MM.1S (cell line): ENCODE measurements around the gene CREBZF.

Experiments used
- DNase-seq: peaks from one replicate; pipeline ENCODE4 v3.0.0-alpha.2; 2015
- H2AFZ ChIP-seq: fragments of 300-600 bp; sonication (generic); 2 replicates; pipeline ENCODE4 v1.6.0; 2016; ENCODE audit warnings: antibody characterized with exemption, low read length
- H3F3A ChIP-seq: fragments of 300-600 bp; sonication (generic); 2 replicates; pipeline ENCODE4 v1.6.1; 2016; ENCODE audit warnings: mild to moderate bottlenecking, antibody characterized with exemption, low read length, moderate library complexity, mixed read lengths; ENCODE audit not compliant: insufficient read depth
- H3K27ac ChIP-seq: fragments of 300-600 bp; sonication (generic); 2 replicates; pipeline ENCODE4 v1.5.1; 2016; ENCODE audit warnings: mild to moderate bottlenecking, low read length
- H3K27me3 ChIP-seq: fragments of 300-600 bp; sonication (generic); replicated peaks from 2 replicates; pipeline ENCODE4 v1.6.0; 2016; ENCODE audit warnings: low read length; ENCODE audit not compliant: insufficient read depth
- H3K36me3 ChIP-seq: fragments of 300-600 bp; sonication (generic); replicated peaks from 2 replicates; pipeline ENCODE4 v1.6.1; 2016; ENCODE audit warnings: mild to moderate bottlenecking, low read length, mixed read lengths; ENCODE audit not compliant: insufficient read depth
- H3K4me1 ChIP-seq: fragments of 300-600 bp; sonication (generic); 2 replicates; pipeline ENCODE4 v1.6.1; 2016; ENCODE audit warnings: low read length, mixed read lengths
- H3K4me2 ChIP-seq: fragments of 300-600 bp; sonication (generic); 2 replicates; pipeline ENCODE4 v1.6.0; 2016; ENCODE audit warnings: low read depth, low read length
- H3K4me3 ChIP-seq: fragments of 300-600 bp; sonication (generic); 2 replicates; pipeline ENCODE4 v1.5.1; 2016; ENCODE audit warnings: low read length, mixed read lengths
- H3K79me2 ChIP-seq: fragments of 300-600 bp; sonication (generic); 2 replicates; pipeline ENCODE4 v1.6.1; 2016; ENCODE audit warnings: mixed run types, low read length, mixed read lengths
- H3K9ac ChIP-seq: fragments of 300-600 bp; sonication (generic); 2 replicates; pipeline ENCODE4 v1.6.1; 2016; ENCODE audit warnings: low read length, mixed read lengths
- H3K9me2 ChIP-seq: fragments of 300-600 bp; sonication (generic); replicated peaks from 2 replicates; pipeline ENCODE4 v1.6.1; 2016; ENCODE audit warnings: mild to moderate bottlenecking, low read length, mixed read lengths; ENCODE audit not compliant: insufficient read depth
- H3K9me3 ChIP-seq: fragments of 300-600 bp; sonication (generic); replicated peaks from 2 replicates; pipeline ENCODE4 v1.6.1; 2016; ENCODE audit warnings: mild to moderate bottlenecking, low read length, mixed read lengths; ENCODE audit not compliant: insufficient read depth
- H4K20me1 ChIP-seq: fragments of 300-600 bp; sonication (generic); 2 replicates; pipeline ENCODE4 v1.6.1; 2016; ENCODE audit warnings: mild to moderate bottlenecking, low read length, moderate library complexity, mixed read lengths; ENCODE audit not compliant: insufficient read depth
- EZH2 ChIP-seq: fragments of 300-600 bp; sonication (generic); optimal IDR thresholded peaks from 2 replicates; pipeline ENCODE3; 2017; ENCODE audit warnings: low read depth, mild to moderate bottlenecking, antibody characterized with exemption, low read length, mixed read lengths
- EZH2phosphoT487 ChIP-seq: fragments of 300-600 bp; sonication (generic); IDR thresholded peaks from 2 replicates; pipeline ENCODE4 v1.6.1; 2018; ENCODE audit warnings: antibody characterized with exemption, low read length
- TF ChIP-seq, protein P1 (sequence below): fragments of 300-600 bp; sonication (generic); IDR thresholded peaks from 2 replicates; pipeline ENCODE4 v1.5.1; 2016; ENCODE audit warnings: antibody characterized with exemption, low read length, mixed read lengths

The CREBZF gene

DNA sequence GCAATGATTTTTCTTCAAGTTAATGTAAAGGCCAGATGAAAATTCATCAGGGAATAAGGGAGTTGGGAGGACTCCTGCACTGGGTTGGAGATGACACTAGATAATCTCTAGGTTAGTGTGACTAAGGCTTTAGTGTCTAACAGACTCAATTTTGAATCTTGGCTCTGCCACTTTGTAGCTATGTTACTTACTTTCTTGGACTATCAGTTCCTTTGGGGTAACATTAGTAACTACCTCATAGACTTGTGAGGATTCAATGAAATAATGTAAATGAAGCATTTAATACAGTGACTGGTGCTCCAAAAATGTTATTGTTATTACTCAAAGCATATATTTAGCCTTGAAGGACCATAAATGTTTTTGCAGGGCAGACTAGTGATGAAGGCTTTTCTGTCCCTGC lies 30.6 kb upstream of the CREBZF start:
- TF ChIP-seq EZH2phosphoT487 (no peak), EZH2 (no peak)
- TF ChIP-seq, protein P1, sequence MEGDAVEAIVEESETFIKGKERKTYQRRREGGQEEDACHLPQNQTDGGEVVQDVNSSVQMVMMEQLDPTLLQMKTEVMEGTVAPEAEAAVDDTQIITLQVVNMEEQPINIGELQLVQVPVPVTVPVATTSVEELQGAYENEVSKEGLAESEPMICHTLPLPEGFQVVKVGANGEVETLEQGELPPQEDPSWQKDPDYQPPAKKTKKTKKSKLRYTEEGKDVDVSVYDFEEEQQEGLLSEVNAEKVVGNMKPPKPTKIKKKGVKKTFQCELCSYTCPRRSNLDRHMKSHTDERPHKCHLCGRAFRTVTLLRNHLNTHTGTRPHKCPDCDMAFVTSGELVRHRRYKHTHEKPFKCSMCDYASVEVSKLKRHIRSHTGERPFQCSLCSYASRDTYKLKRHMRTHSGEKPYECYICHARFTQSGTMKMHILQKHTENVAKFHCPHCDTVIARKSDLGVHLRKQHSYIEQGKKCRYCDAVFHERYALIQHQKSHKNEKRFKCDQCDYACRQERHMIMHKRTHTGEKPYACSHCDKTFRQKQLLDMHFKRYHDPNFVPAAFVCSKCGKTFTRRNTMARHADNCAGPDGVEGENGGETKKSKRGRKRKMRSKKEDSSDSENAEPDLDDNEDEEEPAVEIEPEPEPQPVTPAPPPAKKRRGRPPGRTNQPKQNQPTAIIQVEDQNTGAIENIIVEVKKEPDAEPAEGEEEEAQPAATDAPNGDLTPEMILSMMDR, result no peak
- DNase-seq, result no peak

DNA sequence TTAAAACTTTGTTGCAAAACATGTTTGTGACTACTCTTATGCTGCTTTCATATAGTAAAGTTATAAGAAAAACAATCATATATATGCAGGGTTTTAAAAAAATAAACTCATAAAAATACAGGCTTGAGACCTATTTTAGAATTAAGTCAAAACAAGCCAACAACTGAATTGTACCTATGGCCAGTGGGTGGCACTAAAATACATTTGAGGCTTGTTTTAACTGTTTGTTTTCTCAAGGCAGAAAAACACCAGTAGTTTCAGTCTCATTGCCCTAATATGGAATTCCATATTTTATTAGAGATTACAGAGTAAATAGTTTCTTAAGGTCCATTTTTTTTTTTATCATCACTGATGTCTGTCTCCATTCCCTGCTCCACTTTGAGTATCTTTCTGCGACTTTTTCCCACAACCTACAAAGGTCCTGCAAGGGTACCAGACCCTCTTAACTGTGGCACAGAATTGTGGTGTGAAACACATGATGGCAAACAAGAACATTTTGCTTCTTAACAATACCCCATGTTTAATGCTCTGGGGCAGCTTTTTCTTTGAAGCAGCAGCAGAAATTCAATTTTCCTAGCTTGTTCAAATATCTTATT lies 29.6 kb upstream of the CREBZF start:
- Histone ChIP-seq H3K9me3 (no peaks in the 10 kb centered on the region), H3K4me2 (no peak overlapping the region), H3K4me1 (peaks cover 9% of the 10 kb centered on the region), H3K9ac (no peak overlapping the region), H3K4me3 (no peak overlapping the region), H3K27me3 (no peaks in the 10 kb centered on the region), H4K20me1 (no peaks in the 10 kb centered on the region), H3K36me3 (no peaks in the 10 kb centered on the region), H3F3A (no peaks in the 10 kb centered on the region), H3K27ac (no peak overlapping the region), H3K9me2 (no peaks in the 10 kb centered on the region), H3K79me2 (no peaks in the 10 kb centered on the region), H2AFZ (no peak overlapping the region)
- DNase-seq, result peak; percentile 64
- TF ChIP-seq EZH2, result no peak
- TF ChIP-seq, protein P1, result peak; percentile 65

More for the DNA sequence above, 30.6 kb upstream of the CREBZF start:
- no peak overlapping the region for H3K27ac ChIP-seq
- no peak overlapping the region for H3K9ac ChIP-seq
- peaks cover 17% of the 10 kb centered on the region for H3K4me1 ChIP-seq
- H3K4me3 ChIP-seq, result no peak overlapping the region
- H3K9me2 ChIP-seq, result no peaks in the 10 kb centered on the region
- H3K79me2 ChIP-seq, result no peaks in the 10 kb centered on the region
- H4K20me1 ChIP-seq, result no peaks in the 10 kb centered on the region
- H2AFZ ChIP-seq, result no peak overlapping the region
- H3K9me3 ChIP-seq, result no peaks in the 10 kb centered on the region
- no peaks in the 10 kb centered on the region for H3K27me3 ChIP-seq
- H3K4me2 ChIP-seq, result no peak overlapping the region
- no peaks in the 10 kb centered on the region for H3K36me3 ChIP-seq
- H3F3A ChIP-seq, result peaks cover 4% of the 10 kb centered on the region; the same call in 1 of the 2 replicates

DNA sequence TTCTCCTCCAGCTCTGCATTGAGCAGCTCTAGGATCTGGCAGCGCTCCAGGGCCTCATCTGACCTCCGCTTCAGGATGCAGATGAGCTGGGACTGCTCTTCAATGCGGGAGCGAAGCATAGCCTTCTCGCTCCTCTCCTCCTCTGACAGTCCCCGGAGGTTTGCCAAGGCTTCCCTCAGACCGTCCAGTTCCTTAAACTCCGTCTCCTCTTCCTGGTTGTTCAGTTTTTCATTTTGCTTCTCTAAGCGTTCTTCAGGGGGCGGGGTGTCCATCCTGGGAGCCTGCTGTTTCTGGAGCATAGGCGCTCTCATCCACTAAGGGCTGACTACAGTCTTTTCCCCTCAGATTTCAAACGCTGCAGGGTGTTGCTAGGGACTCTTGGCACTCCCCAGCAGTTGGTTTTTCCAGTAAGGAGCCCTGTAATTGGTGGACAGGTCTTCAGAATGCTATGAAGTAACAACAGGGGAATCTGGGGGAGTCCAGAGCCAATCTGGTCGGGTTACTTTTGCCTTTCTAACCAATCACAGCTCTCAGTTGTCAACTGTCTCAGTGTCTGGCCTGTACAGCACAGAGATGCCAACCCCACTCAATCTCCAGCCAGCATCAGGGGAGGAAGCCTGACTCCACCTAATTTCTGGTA lies 21.0 kb upstream of the CREBZF start, which contains the start of gene CCDC89:
Gene CCDC89, minus strand, starts transcription at position 376 of the 640 bp plus-strand sequence. Its CDS starts 65 bp downstream, at position 311.
- Histone ChIP-seq H3K9me3 (no peaks in the 10 kb centered on the region), H3K9me2 (no peaks in the 10 kb centered on the region), H3K4me3 (no peak within 1 kb of the TSS), H3K27me3 (no peaks in the 10 kb centered on the region), H3K9ac (no peak within 1 kb of the TSS), H3K36me3 (no peaks in the 10 kb centered on the region), H3K79me2 (no peaks in the 10 kb centered on the region), H2AFZ (no peak within 1 kb of the TSS), H3K4me2 (no peak within 1 kb of the TSS), H3K27ac (no peak within 1 kb of the TSS), H3F3A (no peaks in the 10 kb centered on the region), H3K4me1 (no peaks in the 10 kb centered on the region), H4K20me1 (no peaks in the 10 kb centered on the region)
- TF ChIP-seq EZH2phosphoT487, result no peak
- no peak for TF ChIP-seq EZH2
- TF ChIP-seq, protein P1, result no peak
- DNase-seq, result no peak
